Measurements from ENCODE around the gene AUTS2. TPM values are rescaled to one million over a fixed set of nuclear protein-coding genes. Genes with fewer than 3 reads are reported as not detected.

AUTS2 gene
- polyA plus RNA-seq, 3 donors = 0.08 to 0.35 TPM; not detected in 1

- H3K9me3 Mint-ChIP-seq = peaks cover 0 to 3% (median 0%) of the 10 kb centered on the region in 7 donors
- H3K27ac ChIP-seq (ENCODE audit: low read depth in 1 of 2, low read length in 2 of 2) = no peak overlapping the region
- no peaks in the 10 kb centered on the region for H3K4me1 Mint-ChIP-seq
- DNase-seq = no peak
- no peaks in the 10 kb centered on the region for H3K36me3 ChIP-seq (replicated peaks in 1 of 2; ENCODE audit: control insufficient read depth in 1 of 2, insufficient read depth in 2 of 2, low read length in 2 of 2)
- no peak for TF ChIP-seq CTCF (IDR thresholded peaks at IDR 0.05)
- no peaks in the 10 kb centered on the region for H4K20me1 ChIP-seq (ENCODE audit: insufficient read depth, low read length)
- H3K27me3 Mint-ChIP-seq (ENCODE audit: low read depth in 3 of 3) = no peaks in the 10 kb centered on the region
- no peak overlapping the region for H2AFZ ChIP-seq (ENCODE audit: insufficient read depth, low read depth, low read length, poor library complexity, severe bottlenecking)
- H3K9ac ChIP-seq (ENCODE audit: insufficient read depth, low read length, poor library complexity, severe bottlenecking) = no peak overlapping the region
- H3K4me3 Mint-ChIP-seq = no peak overlapping the region
- H3K79me2 ChIP-seq (ENCODE audit: insufficient read depth, low read length) = no peaks in the 10 kb centered on the region
- H3K27ac Mint-ChIP-seq = no peak overlapping the region
- H3K4me3 ChIP-seq (replicated peaks in 1 of 3; ENCODE audit: low read depth in 2 of 3, low read length in 3 of 3) = no peak overlapping the region
- WGBS (ENCODE audit: insufficient coverage) = no CpG with 5 or more reads among the region's 3 CpGs
- no peaks in the 10 kb centered on the region for H3K36me3 Mint-ChIP-seq
- no peak overlapping the region for H3K4me2 ChIP-seq (replicated peaks; ENCODE audit: extremely low read depth, low read length, poor library complexity, severe bottlenecking)
- intact Hi-C loops (cut with micrococcal nuclease) = no loop called here
- H3K4me1 ChIP-seq (ENCODE audit: control insufficient read depth in 1 of 2, insufficient read depth in 2 of 2, low read length in 2 of 2) = no peaks in the 10 kb centered on the region
- no peaks in the 10 kb centered on the region for H3K27me3 ChIP-seq (ENCODE audit: control insufficient read depth in 2 of 2, insufficient read depth in 2 of 2, low read length in 2 of 2)
- no peaks in the 10 kb centered on the region for H3K9me3 ChIP-seq (replicated peaks in 1 of 2; ENCODE audit: control insufficient read depth in 1 of 2, insufficient read depth in 1 of 2, low read length in 2 of 2)
Measured at GRCh38 chr7:70098133-70098561, 499.9 kb downstream of the AUTS2 start.

GRCh38 chr7:70098905-70099672 is 500.8 kb downstream of the AUTS2 start:
- no peak for DNase-seq
- TF ChIP-seq CTCF (IDR thresholded peaks at IDR 0.05) = no peak
- H3K9me3 Mint-ChIP-seq = peaks cover 0 to 3% (median 0%) of the 10 kb centered on the region in 7 donors
- intact Hi-C loops (cut with micrococcal nuclease) = no loop called here
- H3K27ac ChIP-seq (ENCODE audit: low read depth in 1 of 2, low read length in 2 of 2) = no peak overlapping the region
- no peaks in the 10 kb centered on the region for H4K20me1 ChIP-seq (ENCODE audit: insufficient read depth, low read length)
- no peaks in the 10 kb centered on the region for H3K9me3 ChIP-seq (replicated peaks in 1 of 2; ENCODE audit: control insufficient read depth in 1 of 2, insufficient read depth in 1 of 2, low read length in 2 of 2)
- H3K4me1 ChIP-seq (ENCODE audit: control insufficient read depth in 1 of 2, insufficient read depth in 2 of 2, low read length in 2 of 2) = no peaks in the 10 kb centered on the region
- H3K79me2 ChIP-seq (ENCODE audit: insufficient read depth, low read length) = no peaks in the 10 kb centered on the region
- H3K9ac ChIP-seq (ENCODE audit: insufficient read depth, low read length, poor library complexity, severe bottlenecking) = no peak overlapping the region
- no peaks in the 10 kb centered on the region for H3K27me3 ChIP-seq (ENCODE audit: control insufficient read depth in 2 of 2, insufficient read depth in 2 of 2, low read length in 2 of 2)
- H3K36me3 ChIP-seq (replicated peaks in 1 of 2; ENCODE audit: control insufficient read depth in 1 of 2, insufficient read depth in 2 of 2, low read length in 2 of 2) = no peaks in the 10 kb centered on the region
- H3K4me3 ChIP-seq (replicated peaks in 1 of 3; ENCODE audit: low read depth in 2 of 3, low read length in 3 of 3) = no peak overlapping the region
- no peak overlapping the region for H2AFZ ChIP-seq (ENCODE audit: insufficient read depth, low read depth, low read length, poor library complexity, severe bottlenecking)
- H3K36me3 Mint-ChIP-seq = no peaks in the 10 kb centered on the region
- H3K4me1 Mint-ChIP-seq = no peaks in the 10 kb centered on the region
- H3K27ac Mint-ChIP-seq = peak overlapping the region in 1 of 7 donors; percentile 55
- no peak overlapping the region for H3K4me2 ChIP-seq (replicated peaks; ENCODE audit: extremely low read depth, low read length, poor library complexity, severe bottlenecking)
- H3K4me3 Mint-ChIP-seq = no peak overlapping the region
- 89% methylated on average over 3 of the region's 7 CpGs for WGBS (ENCODE audit: insufficient coverage)
- H3K27me3 Mint-ChIP-seq (ENCODE audit: low read depth in 3 of 3) = no peaks in the 10 kb centered on the region

Measured in CD14-positive monocyte (primary cell).